HG03460 (cell line): ENCODE measurements around the gene FBL.
"Not testable (repeated sequence)": the region's sequence is repeated elsewhere in the genome, so short reads cannot be mapped to it uniquely, and the experiment has no call there.

Experiments used
- ATAC-seq: cut with Tn5 transposase; IDR thresholded peaks from one replicate; pipeline ENCODE4 v1.9.1; 2021; ENCODE audit not compliant: unreplicated experiment

The FBL gene

DNA sequence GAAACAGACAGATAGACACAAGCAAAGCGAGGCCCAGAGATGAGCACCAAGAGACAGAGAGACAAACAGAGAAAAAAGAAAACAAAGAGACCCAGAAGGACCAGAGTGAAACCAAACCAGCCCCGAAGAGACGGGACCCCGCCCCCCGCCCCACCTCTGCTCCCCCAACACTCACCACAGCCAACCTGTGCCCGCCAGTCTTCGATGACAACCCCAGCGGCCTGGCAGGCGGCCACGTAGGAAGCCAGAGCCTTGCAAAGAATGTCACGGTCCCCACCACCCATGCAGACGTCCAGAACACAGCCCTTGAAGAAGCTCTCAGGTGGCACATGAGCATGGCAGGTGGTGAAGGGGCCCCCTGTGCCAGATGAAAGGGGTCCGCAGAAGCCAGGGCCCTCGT lies 31.3 kb upstream of the FBL start:
- not testable (repeated sequence) for ATAC-seq

DNA sequence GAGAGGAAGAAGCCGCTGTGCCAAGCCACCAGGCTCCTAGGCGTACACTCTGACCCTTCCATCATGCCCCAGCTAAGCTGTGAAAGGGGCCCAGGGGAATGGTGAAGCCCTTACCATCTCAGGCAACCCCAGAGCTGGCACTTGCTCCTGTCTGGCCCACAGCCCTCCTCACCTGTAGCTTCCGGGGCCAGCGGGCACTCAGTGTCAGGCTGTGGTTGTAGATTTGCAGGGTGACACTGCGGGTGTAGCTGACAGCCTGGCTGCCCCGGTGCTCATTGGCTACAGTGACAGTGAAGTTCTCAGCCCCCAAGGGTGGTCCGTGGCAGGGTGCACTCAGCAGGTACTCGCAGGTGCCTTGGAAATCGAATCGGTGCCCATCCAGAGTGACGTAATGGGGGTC lies 30.3 kb upstream of the FBL start:
- not testable (repeated sequence) for ATAC-seq

DNA sequence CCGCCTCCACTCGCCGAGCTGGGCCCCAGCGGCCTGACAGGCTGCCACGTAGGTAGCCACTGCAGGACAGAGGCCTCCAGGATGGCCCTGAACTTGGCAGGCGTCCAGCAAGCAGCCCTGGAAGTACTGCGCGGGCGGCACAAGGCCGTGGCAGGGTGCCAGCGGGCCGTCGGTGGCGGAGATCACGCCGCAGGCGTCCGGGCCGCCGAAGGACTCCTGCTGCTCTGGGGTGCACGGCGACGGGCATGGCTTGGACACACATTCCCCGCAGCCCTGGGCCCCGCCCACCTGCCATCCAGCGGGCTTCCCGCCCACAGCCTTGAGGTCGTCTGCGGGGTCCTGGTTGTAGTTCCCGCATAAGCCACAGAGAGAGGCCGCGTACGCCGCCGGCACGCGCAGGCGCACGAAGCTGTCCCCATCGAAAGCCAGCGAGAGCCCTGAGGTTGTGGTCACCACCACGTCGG lies 29.3 kb upstream of the FBL start:
- ATAC-seq = not testable (repeated sequence)

DNA sequence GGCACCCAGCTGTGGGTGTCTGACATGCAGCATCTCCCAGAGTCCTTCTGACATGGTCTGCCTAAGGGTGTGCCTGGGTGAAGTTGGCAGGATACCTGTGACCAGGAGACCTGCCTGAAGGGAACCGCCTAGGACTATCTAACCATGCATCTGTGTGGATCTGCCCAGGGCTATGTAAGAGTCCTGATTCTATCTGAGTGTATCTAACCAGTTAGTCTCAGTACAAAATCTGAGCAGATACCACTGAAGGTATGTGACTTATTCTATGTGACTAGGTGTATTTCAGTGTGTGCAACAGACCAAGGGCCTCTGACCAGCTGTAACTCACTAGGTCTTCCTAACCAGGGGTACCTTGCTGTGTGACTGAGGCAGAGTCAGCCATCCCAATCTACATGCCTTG lies 28.2 kb upstream of the FBL start:
- ATAC-seq = no peak

DNA sequence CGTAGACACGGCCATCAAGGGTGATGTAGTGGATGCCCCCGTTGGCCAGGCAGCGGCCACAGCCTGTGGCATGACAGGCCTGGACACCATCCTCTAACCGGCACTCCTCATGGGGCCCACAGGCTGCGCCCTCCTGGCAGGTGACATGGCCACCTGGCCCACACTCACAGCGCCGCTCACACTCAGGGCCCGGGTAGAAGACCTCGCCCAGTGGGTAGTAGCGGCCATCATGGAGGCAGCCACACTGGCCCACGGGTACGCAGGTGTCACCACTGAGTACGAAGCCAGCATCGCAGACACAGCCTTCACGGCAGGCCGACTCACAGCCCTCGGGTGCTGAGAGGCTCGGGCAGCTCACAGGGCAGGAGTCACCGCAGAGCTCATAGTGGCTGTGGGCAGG lies 27.2 kb upstream of the FBL start:
- ATAC-seq = no peak

DNA sequence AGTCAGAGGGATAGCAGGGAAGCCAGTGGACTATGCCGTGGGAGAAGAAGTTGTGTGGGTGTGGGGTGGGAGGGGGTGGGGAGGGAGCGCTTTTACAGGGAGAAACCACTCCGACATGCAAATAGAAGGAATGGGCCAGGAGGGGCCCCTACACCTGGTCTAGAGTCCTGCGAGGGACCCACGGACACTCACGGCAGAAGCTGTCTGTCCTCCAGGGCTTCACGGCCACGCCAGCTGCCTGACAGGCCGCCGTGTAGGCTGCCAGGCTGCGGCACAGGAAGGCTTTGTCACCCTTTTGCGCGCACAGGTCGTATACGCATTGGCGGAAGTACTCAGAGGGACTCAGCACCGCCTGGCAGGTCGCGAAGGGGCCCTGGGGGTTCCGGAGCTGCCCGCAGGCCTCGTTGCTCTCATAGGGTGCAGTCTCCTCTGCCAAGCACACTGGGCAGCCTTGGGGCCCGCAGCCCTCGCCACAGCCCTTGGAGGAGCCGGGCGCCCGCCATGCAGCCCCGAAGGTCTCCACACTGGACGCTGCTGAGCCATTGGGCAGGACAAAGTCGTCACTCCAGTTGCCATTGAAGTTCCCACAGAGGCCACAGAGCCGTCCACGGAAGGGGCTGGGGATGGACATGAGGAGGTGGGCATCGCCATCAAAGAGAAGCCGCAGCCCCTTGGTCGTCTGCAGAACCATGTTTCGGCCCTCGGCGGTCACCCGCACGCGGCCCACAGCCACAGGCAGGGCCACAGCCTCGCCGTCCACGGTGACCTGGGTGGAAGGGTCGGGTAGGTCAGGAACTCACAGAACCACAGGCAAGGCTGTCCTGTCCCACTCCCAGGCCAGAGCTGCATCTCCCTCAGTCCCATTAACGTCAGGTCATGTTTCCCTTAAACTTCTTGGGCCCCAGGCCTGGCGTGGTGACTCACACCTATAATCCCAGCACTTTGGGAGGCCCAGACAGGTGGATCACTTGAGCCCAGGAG lies 26.0 kb upstream of the FBL start:
- no peak for ATAC-seq

DNA sequence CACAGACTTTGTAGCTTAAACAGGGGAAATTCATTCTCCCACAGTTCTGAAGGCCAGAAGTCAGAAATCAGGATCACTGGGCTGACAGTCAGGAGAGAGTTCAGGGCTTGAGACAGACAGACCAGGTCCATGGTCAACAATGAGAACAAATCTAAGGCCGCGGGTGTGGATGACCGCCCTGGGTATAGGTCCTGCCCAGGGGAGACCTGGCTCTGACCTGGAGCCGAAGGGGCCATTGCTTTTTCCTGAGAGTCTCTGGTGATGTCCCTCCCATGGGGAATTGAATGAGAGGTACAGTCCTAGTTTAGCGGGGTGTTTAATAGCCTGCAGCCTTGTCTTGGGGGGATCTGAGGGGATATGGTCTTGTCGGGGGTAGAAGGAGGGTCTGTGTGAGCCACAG lies 25.2 kb upstream of the FBL start:
- no peak for ATAC-seq

DNA sequence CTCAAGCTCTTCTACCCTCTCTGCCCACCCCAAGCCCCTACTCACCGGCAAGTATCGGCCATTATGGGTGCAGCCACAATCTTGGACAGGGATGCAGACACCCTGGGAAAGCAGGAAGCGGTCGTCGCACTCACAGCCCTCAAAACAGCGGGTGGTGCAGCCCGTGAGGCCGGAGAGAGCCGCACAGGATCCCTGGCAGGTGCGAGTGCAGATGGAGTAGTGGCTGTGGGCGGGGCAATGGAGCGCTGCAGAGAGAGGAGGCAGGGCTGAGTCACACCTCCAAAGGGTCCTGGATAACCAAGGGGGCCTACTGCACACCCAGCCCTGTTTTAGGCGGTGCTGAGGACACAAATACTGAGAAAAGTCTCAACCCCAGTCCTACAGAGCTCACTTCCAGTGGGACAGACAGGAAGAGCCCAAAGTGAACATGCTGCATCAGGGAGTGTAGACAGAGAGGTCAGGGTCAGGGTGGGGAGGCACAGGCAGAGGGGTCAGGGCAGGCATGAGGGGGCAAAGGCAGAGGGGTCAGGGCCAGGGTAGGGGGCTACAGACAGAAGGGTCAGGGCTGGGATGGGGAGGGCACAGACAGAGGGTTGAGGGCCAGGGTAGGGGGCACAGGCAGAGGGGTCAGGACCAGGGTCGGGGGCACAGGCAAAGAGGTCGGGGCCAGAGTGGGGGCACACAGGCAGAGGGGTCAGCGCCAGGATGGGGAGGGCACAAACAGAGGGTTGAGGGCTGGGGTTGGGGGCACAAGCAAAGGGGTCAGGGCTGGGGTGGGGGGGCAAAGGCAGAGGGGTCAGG lies 24.2 kb upstream of the FBL start:
- ATAC-seq = no peak

DNA sequence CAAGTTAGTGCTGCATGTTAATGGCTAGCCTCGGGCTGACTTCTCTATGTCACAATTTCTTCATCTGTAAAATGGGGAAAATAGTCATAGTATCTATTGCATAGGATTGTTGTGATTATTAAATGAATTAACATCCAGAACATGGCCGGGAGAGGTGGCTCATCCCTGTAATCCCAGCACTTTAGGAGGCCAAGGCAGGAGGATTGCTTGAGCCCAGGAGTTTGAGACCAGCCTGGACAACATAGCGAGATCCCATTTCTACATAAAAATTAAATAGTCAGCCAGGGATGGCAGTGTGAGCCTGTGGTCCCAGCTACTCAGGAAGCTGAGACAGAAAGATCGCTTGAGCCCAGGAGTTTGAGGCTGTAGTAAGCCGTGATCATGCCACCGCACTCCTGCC lies 21.8 kb upstream of the FBL start:
- no peak for ATAC-seq

DNA sequence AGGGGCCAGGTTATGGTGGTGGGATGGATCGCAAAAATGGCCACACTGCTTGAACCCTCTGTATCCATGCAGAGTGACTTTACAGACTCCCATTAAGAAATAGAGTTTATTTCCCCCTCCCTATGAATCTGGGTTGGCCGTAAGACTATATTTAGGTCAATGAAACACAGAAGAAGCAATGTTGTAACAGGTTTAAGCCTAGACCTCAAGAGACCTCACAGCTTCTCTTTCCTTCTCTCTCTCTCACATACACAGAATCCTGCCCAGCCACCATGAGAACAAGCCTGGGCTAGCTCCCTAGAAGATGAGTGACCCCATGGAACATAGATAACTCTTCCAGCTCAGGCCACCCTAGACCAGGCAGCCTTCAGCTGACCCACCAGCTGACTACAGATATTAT lies 21.0 kb upstream of the FBL start:
- ATAC-seq = no peak

DNA sequence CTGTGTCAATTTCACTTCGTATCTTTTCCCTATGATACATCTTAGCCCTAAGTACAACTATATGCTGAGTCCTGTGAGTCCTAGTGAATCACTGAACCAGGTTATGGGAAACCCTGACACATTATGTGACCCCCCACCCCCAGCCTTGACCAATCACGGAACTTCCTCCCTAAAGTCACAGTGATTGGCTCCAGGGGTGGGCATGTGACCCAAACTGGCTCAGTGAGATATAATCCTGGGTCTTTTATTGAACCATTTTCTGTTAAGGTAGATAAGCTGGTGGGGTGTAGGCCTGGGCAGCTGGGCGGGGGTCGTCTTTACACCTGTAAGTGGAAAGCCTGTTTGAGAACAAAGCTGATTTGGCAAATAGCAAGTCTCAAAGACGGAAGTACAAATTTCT lies 19.8 kb upstream of the FBL start:
- ATAC-seq = no peak

DNA sequence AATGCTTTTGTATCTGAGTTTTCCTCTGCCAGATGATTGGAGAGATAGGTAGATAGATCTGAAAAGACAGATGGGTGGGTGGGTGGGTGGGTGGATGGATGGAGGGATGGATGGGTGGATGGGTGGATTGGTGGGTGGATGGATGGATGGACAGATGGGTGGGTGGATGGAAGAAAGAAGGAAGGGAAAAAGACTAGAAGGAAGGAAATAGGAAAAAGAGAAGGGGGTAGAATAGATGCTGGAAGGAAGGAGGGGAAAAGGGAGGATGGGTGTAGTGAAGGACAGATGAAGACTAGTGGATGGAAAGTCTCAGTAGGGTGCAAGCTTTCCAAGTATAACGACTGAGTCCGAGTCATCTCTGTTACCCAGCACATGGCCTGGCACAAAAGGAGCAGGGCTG lies 19.0 kb upstream of the FBL start:
- ATAC-seq = no peak

DNA sequence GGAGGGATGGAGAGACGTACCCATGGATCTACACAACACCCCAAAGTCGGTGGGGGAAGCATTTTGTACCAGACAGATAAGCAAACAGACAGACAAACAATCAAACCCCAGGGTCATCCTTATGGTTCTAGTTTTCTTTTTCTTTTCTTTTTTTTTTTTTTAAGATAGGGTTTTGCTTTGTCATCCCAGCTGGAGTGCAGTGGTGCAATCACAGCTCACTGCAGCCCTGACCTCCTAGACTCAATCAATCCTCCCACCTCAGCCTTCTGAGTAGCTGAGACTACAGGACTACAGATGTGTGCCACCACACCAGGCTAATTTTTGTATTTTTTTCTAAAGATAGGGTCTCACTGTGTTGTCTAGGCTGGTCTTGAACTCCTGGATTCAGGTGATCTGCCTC lies 17.9 kb upstream of the FBL start:
- ATAC-seq = no peak

DNA sequence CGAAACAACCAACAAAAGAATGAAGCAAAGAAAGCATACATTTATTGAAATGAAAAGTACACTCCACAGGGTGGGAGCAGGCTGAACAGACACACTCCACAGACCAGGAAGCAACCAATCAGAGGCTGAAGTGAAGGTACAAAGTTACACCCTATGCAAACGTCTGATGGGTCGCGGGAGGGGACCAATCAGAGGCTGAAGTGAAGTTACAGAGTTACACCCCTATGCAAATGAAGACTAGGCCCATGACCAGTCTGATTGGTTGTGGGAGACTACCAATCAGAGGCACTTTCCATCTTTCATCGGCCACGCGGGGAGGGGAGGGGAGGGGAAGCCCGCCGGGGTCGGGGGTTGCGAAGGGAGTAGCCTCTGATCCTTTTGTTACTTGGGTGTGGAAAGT lies 12.4 kb upstream of the FBL start:
- no peak for ATAC-seq

DNA sequence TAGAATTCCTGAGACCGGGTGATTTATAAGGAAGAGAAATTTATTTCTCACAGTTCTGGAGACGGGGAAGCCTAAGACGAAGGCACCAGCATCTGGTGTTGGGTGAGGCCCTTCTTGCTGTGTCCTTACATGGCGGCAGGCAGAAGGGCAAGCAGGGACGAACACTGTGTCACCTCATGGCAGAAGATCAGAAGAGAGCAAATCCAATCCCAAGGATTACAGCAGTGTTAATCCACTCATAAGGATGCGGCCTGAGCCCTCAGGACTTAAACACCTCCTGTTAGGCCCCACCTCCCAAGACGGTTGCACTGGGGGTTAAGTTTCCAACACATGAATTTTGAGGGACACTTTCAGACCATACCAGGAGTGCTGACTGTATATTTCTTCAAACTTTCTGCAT lies 6.7 kb upstream of the FBL start:
- ATAC-seq = no peak

DNA sequence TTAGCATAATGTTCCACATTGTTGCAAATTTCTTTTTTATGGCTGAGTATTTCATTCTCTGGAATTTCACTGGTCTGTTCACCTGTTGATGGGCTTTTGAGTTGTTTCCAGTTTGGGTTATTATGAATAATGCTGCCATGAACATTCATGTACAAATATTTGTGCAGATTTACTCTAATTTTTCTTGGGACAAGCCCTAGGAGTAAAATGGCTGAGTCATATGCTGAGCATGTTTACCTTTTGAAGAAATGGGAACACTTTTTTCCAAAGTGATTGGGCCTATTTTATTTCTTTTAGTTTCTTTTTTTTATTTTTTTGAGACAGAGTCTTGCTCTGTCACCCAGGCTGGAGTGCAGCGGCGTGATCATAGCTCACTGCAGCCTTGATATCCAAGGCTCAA lies 4.7 kb upstream of the FBL start:
- ATAC-seq = no peak

DNA sequence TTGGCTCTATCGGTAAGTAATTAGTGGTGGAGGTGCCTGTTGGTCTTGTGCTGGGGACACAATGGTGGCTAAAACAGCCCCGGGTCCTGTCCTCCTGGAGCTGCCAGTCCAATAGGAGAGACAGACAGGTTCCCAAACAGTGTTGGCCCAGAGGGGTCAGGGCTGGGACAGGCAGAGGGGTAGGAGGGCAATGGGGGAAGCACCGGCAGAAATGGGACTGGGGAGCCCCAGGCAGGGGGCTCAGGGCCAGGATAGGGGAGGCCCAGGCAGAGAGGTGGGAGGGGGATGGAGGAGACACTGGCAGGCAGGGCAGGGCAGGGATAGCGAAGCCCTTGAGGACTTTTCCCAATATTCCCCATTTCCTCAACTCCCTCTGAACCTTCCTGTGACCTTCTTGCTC lies 2.2 kb upstream of the FBL start:
- no peak for ATAC-seq

DNA sequence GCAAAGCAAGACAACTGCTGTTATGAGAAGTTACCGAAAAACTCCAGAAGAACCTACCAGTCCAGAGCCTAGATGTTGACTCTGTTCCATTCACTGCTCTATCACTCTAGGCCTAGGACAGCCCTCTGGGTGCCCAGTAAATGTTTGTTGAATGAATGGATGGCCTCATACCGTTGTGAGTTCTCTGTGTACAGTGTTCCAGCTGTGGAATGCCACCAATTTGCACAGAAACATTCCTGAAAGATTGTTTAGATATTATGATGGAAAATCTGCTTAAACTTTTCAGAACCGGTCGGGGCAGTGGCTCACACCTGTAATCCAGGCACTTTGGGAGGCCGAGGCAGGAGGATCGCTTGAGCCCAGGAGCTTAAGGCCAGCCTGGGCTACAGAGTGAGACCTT lies 1.3 kb upstream of the FBL start:
- ATAC-seq = no peak

DNA sequence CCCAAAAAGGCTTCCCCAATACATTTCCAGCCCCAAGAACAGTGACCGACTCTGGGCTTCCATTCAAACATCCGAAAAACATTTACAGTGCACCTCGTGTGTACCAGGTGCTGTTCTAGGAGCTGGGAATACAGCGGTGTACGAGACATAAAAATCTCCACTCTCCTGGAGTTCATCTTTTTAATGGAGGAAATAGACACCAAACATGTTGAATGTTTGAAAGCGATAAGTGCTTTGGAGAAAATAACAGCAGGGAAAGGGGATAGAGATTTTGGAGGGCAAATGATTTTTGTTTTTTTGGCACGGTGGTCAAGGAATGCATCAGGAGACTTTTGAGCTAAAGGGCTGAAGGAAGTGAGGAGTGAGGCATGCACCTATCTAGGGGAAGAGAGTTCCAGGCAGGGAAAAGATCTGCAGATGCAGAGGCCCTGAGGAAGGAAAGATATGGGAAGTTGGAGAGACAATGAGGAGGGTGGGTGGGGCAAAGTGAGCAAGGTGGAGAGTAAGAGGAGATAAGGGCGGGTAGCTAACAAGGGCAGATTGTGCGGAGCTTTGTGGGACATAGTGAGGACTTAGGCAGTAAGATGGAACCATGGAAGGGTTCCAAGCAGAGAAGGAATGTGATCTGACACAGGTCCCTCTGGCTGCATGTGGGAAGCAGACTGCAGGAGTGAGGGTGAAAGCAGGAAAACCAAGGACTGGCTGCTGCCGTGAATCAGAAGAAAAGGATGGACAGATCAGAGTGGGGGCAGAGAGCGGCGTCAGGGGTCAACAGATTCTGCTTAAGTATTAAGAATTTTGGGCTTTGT lies 703 bp upstream of the FBL start:
- ATAC-seq = no peak

DNA sequence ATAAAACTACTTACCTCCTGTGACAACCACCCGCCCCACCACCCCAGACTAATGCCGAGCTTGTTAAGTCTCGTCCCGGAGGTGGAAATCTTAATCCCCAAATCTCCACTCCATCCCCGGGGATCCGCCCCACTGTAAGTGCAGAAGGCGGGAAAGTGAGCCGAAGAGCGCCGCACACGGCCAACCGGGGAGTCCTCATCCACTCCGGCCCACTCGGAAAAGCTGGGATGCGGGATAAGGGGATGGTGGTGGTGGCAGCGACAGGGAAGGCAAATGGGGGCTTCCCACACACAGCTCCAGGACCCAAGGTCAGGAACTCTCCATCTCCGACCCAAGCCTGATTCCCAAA lies 621 bp downstream of the FBL start:
- ATAC-seq = no peak

DNA sequence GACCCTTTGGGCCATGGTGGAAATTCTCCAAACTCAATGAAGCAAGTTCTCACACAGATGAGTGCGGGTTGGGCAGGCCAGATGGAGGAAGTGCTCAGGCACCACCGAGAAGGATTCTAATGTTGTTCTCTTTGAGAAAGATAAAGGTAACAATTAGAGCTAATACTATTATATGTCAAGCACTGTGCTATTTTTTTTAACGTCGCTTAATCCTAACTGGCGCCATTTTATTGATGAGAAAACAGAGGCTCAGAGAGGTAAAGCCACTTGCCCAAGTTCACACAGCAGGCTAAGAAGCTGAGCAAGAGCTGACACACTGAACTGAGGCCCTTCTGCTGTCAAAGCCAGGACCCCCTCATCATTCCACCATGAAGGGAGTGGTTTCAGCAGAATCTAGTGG lies 1.0 kb downstream of the FBL start:
- ATAC-seq = no peak
